Panc1 (cell line): ENCODE data around the gene PDZD2.

Source experiments
- CTCF ChIP-seq: fragments of 450-650 bp; IDR thresholded peaks from 2 replicates; pipeline ENCODE4 v1.5.1; 2017; ENCODE audit warnings: mild to moderate bottlenecking
- REST ChIP-seq, 2 experiments: IDR thresholded peaks; 2 replicates each; pipeline ENCODE4 v1.6.1; 2011 to 2012; ENCODE audit warnings: low read depth in 2 of 2, control low read depth in 1 of 2, low read length in 1 of 2, mild to moderate bottlenecking in 1 of 2, moderate library complexity in 1 of 2; ENCODE audit not compliant: insufficient read depth in 1 of 2
- TCF7L2 ChIP-seq: IDR thresholded peaks from 2 replicates; pipeline ENCODE4 v1.6.1; 2011; ENCODE audit warnings: mild to moderate bottlenecking, low read depth, low read length, inconsistent platforms

GRCh38 chr5:31825518-31826068 is 186.7 kb downstream of the PDZD2 start:
- TF ChIP-seq REST (IDR thresholded peaks at IDR 0.05; ENCODE audit: insufficient read depth in 1 of 2, low read depth in 2 of 2, low read length in 1 of 2) (no peak), CTCF (peak; percentile 80), TCF7L2 (no peak)
